GM12878 (cell line): ENCODE measurements around the gene HM13. TPM values are rescaled to one million over a fixed set of nuclear protein-coding genes. Genes with fewer than 3 reads are reported as not detected.

Source experiments
- ATAC-seq: fragments of 200-7000 bp; cut with Tn5 transposase; 3 replicates; pipeline ENCODE4 v1.9.1; 2020; ENCODE audit warnings: mild to moderate bottlenecking, moderate library complexity
- BruUV-seq: library from RNA; stranded (reverse); fragments of 400-500 nt; replicated peaks from 2 replicates; lab custom pipeline; 2021; lab: Mats Ljungman, UMichigan
- CTCF ChIA-PET: fragments of 300-600 bp; sonication (Branson Sonifier 250); formaldehyde crosslinking; extraction: SDS; loops from one replicate; lab custom pipeline; 2021; ENCODE audit warnings: inconsistent platforms; lab: Yijun Ruan, JAX
- POLR2A ChIA-PET: fragments of 350-600 bp; formaldehyde crosslinking; extraction: SDS; loops from one replicate; lab custom pipeline; 2021; ENCODE audit warnings: inconsistent platforms; lab: Charles Lee
- RAD21 ChIA-PET: fragments of 300-600 bp; sonication (Branson Sonifier 250); formaldehyde crosslinking; loops from one replicate; lab custom pipeline; 2023; ENCODE audit warnings: antibody characterized with exemption; ENCODE audit not compliant: unreplicated experiment; lab: Charles Lee
- SMC1A ChIA-PET: fragments of 300-600 bp; sonication (Branson Sonifier 250); formaldehyde crosslinking; loops from one replicate; lab custom pipeline; 2023; ENCODE audit not compliant: unreplicated experiment, uncharacterized antibody; lab: Charles Lee
- DNase-seq: peaks from one replicate; pipeline ENCODE4 v3.0.0-alpha.2; 2011; ENCODE audit warnings: low read depth, low spot score
- FAIRE-seq: peaks from 3 replicates; lab custom pipeline; 2011; peaks lifted over from hg19 to GRCh38; lab: Jason Lieb, UNC
- H2AFZ ChIP-seq: 2 replicates; pipeline ENCODE4 v1.6.0; 2011; ENCODE audit warnings: low read depth, low read length, control low read depth; ENCODE audit not compliant: control insufficient read depth
- H3K27ac ChIP-seq: 2 replicates; pipeline ENCODE4 v1.5.1; 2011; ENCODE audit warnings: control low read depth; ENCODE audit not compliant: control insufficient read depth, insufficient read depth
- H3K27me3 ChIP-seq, 2 experiments: replicated peaks in 1 of 2; 2 replicates each; pipeline versions ENCODE4 v1.6.0 to v1.6.1; 2011; ENCODE audit warnings: low read length in 1 of 2; ENCODE audit not compliant: control insufficient read depth in 2 of 2, insufficient read depth in 2 of 2
- H3K36me3 ChIP-seq, 2 experiments: 2 replicates each; pipeline ENCODE4 v1.5.1; 2011; ENCODE audit warnings: low read length in 1 of 2; ENCODE audit not compliant: control insufficient read depth in 2 of 2, insufficient read depth in 2 of 2
- H3K4me1 ChIP-seq: 2 replicates; pipeline ENCODE4 v1.6.1; 2011; ENCODE audit warnings: mild to moderate bottlenecking, low read length, moderate library complexity, mixed read lengths; ENCODE audit not compliant: control insufficient read depth, insufficient read depth
- H3K4me2 ChIP-seq: 2 replicates; pipeline ENCODE4 v1.6.0; 2011; ENCODE audit warnings: control low read depth; ENCODE audit not compliant: control insufficient read depth, insufficient read depth
- H3K4me3 ChIP-seq: fragments of 200-600 bp; sonication (generic); 2 replicates; pipeline ENCODE4 v1.5.1; 2016
- H3K79me2 ChIP-seq: 2 replicates; pipeline ENCODE4 v1.6.0; 2011; ENCODE audit warnings: low read length; ENCODE audit not compliant: control insufficient read depth, insufficient read depth
- H3K9ac ChIP-seq: 2 replicates; pipeline ENCODE4 v1.8.0; 2011; ENCODE audit warnings: low read length, control low read depth, mixed read lengths; ENCODE audit not compliant: control insufficient read depth, insufficient read depth
- H3K9me3 ChIP-seq: replicated peaks from 3 replicates; pipeline ENCODE4 v1.5.1; 2011; ENCODE audit warnings: mild to moderate bottlenecking, low read length; ENCODE audit not compliant: control insufficient read depth, insufficient read depth
- H4K20me1 ChIP-seq: 2 replicates; pipeline ENCODE4 v1.6.0; 2011; ENCODE audit not compliant: control insufficient read depth, insufficient read depth
- KAT2A ChIP-seq: conservative IDR thresholded peaks from 2 replicates; pipeline ENCODE4 v1.6.1; 2011; ENCODE audit warnings: low read depth, low read length; ENCODE audit not compliant: control insufficient read depth
- PML ChIP-seq: IDR thresholded peaks from 2 replicates; pipeline ENCODE4 v1.6.1; 2012; ENCODE audit warnings: low read length, inconsistent platforms
- RAD51 ChIP-seq: fragments of 450-650 bp; IDR thresholded peaks from 2 replicates; pipeline ENCODE4 v1.6.1; 2016; ENCODE audit warnings: moderate library complexity, mild to moderate bottlenecking, inconsistent platforms
- WGBS: methylation state at CpG from one replicate; pipeline ENCODE4 v1.1.6; 2016; ENCODE audit warnings: low lambda C conversion rate; ENCODE audit not compliant: insufficient replicate concordance, insufficient coverage; ENCODE audit errors: missing lambda C conversion rate; 5-methylcytosine and 5-hydroxymethylcytosine counted together
- in situ Hi-C: fragments of 300-500 bp; cut with MboI; formaldehyde crosslinking; loops from 9 replicates; pipeline ENCODE4 v1.14.3; 2018; ENCODE audit warnings: mixed read lengths
- intact Hi-C: fragments of 100-400 bp; cut with micrococcal nuclease; formaldehyde crosslinking; loops from one replicate; pipeline ENCODE4 v1.14.2; 2022; ENCODE audit not compliant: unreplicated experiment
- polyA plus RNA-seq, 11 experiments: library from polyadenylated mRNA; depleted of rRNA in 4 of 11; unstranded in 6 of 11; stranded (reverse) in 5 of 11; fragments of >200 nt; fragmentation: Nextera tagmentation in 4 of 11; fragmentation: Illumina TruSeq in 1 of 11; extraction: Ambion mirVana in 4 of 11; extraction: Trizol in 1 of 11; gene quantifications; 1 replicate in 1 of 11; 2 replicates in 10 of 11; pipeline versions ENCODE4 v1.2.1 to v1.2.3, GENCODE V29; 2011 to 2016; ENCODE audit warnings: inconsistent platforms in 2 of 11, missing spikeins in 2 of 11, low read depth in 1 of 11
- total RNA-seq, 4 experiments: library from RNA; depleted of rRNA in 3 of 4; stranded (reverse); fragments of >200 nt in 3 of 4; fragmentation: Illumina TruSeq in 1 of 4; extraction: Trizol in 1 of 4; gene quantifications; 2 replicates each; pipeline versions ENCODE4 v1.2.1 to v1.2.3, GENCODE V29; 2013 to 2021
- TF ChIP-seq, protein P1 (sequence below): IDR thresholded peaks from 2 replicates; pipeline ENCODE4 v1.6.1; 2011; ENCODE audit warnings: mild to moderate bottlenecking, low read depth, low read length, moderate library complexity; ENCODE audit not compliant: insufficient replicate concordance
- TF ChIP-seq, protein P2 (sequence below): fragments of 450-650 bp; conservative IDR thresholded peaks from 2 replicates; pipeline ENCODE4 v1.6.1; 2017; ENCODE audit warnings: mild to moderate bottlenecking, moderate library complexity

Gene HM13
- total and polyA plus RNA-seq, 10 of the 15 experiments (the other 5 are each of a cell fraction or from before 2014, with no cell fraction given): 4.8 to 185 (median 81.7) TPM

DNA sequence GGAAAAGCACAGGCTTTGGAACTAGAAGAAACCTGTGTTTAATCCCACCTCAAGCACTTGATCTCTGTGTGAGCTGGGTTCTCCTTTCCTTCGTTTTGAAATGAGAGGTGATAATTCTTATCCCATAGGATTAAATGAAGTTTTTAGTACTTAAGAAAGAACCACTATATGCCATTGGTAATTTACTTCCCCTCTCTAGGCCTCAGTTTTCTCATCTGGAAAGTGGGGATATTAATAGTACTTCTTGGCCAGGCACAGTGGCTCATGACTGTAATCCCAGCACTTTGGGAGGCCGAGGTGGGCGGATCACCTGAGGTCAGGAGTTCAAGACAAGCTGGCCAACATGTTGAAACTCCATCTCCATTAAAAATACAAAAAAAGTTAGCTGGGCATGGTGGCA is 25.1 kb upstream of the HM13 start:
- FAIRE-seq: no peak
- Histone ChIP-seq H4K20me1 (no peaks in the 10 kb centered on the region), H3K4me3 (no peak overlapping the region), H3K9me3 (no peaks in the 10 kb centered on the region), H3K4me1 (no peaks in the 10 kb centered on the region), H3K27ac (no peak overlapping the region), H3K27me3 (peaks cover 1 to 2% of the 10 kb centered on the region in 2 experiments; a peak in 3 of 4 replicates), H3K9ac (no peak overlapping the region), H3K36me3 (no peaks in the 10 kb centered on the region), H3K79me2 (no peaks in the 10 kb centered on the region), H2AFZ (no peak overlapping the region), H3K4me2 (no peak overlapping the region)
- TF ChIP-seq, protein P1, sequence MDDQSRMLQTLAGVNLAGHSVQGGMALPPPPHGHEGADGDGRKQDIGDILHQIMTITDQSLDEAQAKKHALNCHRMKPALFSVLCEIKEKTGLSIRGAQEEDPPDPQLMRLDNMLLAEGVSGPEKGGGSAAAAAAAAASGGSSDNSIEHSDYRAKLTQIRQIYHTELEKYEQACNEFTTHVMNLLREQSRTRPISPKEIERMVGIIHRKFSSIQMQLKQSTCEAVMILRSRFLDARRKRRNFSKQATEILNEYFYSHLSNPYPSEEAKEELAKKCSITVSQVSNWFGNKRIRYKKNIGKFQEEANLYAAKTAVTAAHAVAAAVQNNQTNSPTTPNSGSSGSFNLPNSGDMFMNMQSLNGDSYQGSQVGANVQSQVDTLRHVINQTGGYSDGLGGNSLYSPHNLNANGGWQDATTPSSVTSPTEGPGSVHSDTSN: no peak
- DNase-seq: no peak
- 49% methylated on average over 3 of the region's 3 CpGs for WGBS
- intact Hi-C loops (no loop called here), in situ Hi-C loops (no loop called here)
- BruUV-seq: no TSS peak
- ATAC-seq: no peak
- RAD21 ChIA-PET: no interaction called here
- POLR2A ChIA-PET: interaction anchor here (0.5 kb wide), 1 partner anchor 57 kb away, joined by 5 read pairs; no protein-coding TSS in a partner anchor
- SMC1A ChIA-PET: no interaction called here
- CTCF ChIA-PET: interaction anchor here (4.8 kb wide), 1 partner anchor 13 kb away, joined by 27 read pairs; no protein-coding TSS in a partner anchor

DNA sequence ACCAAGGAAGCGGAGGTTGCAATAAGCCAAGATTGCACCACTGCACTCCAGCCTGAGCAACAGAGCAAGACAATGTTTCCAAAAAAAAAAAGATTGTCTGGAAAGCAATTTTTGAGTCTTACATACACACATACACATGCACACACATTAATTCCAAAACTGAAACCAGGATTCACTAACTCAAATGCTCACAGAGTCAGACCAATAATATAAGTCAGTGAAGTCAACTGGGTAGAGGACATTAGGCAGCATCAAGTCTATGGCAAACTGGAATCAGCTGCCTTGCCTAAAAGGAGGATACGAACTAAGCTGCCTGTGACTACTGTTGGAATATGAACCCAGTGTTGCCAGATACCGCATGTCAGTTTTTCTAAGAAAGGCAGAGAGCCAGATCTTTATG is 23.5 kb upstream of the HM13 start:
- FAIRE-seq (no peak), ATAC-seq (no peak), DNase-seq (no peak)
- SMC1A ChIA-PET: interaction anchor here (2.1 kb wide), 1 partner anchor 12 kb away, joined by 6 read pairs; no protein-coding TSS in a partner anchor
- Histone ChIP-seq H3K4me1 (no peaks in the 10 kb centered on the region), H2AFZ (no peak overlapping the region), H3K4me3 (no peak overlapping the region), H3K4me2 (no peak overlapping the region), H3K27me3 (peaks cover 0 to 1% of the 10 kb centered on the region in 2 experiments; a peak in 1 of 4 replicates), H3K36me3 (no peaks in the 10 kb centered on the region), H3K79me2 (no peaks in the 10 kb centered on the region), H3K9ac (no peak overlapping the region), H4K20me1 (no peaks in the 10 kb centered on the region), H3K27ac (no peak overlapping the region), H3K9me3 (no peaks in the 10 kb centered on the region)
- in situ Hi-C loops: no loop called here
- RAD21 ChIA-PET: no interaction called here
- CTCF ChIA-PET: interaction anchor here (4.8 kb wide), 1 partner anchor 12 kb away, joined by 27 read pairs; no protein-coding TSS in a partner anchor
- 69% methylated on average over 3 of the region's 3 CpGs for WGBS
- no peak for TF ChIP-seq KAT2A
- TF ChIP-seq, protein P2, sequence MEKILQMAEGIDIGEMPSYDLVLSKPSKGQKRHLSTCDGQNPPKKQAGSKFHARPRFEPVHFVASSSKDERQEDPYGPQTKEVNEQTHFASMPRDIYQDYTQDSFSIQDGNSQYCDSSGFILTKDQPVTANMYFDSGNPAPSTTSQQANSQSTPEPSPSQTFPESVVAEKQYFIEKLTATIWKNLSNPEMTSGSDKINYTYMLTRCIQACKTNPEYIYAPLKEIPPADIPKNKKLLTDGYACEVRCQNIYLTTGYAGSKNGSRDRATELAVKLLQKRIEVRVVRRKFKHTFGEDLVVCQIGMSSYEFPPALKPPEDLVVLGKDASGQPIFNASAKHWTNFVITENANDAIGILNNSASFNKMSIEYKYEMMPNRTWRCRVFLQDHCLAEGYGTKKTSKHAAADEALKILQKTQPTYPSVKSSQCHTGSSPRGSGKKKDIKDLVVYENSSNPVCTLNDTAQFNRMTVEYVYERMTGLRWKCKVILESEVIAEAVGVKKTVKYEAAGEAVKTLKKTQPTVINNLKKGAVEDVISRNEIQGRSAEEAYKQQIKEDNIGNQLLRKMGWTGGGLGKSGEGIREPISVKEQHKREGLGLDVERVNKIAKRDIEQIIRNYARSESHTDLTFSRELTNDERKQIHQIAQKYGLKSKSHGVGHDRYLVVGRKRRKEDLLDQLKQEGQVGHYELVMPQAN: no peak
- TF ChIP-seq RAD51: no peak
- no peak for TF ChIP-seq PML
- intact Hi-C loops: no loop called here
- BruUV-seq: no TSS peak
- POLR2A ChIA-PET: no interaction called here
